BJ (cell line): ENCODE results near the gene MAP1LC3B2. TPM values are rescaled to one million over a fixed set of nuclear protein-coding genes. Genes with fewer than 3 reads are reported as not detected.

Source experiments
- CTCF ChIA-PET: fragments of 350-600 bp; formaldehyde crosslinking; extraction: SDS; loops from one replicate; lab custom pipeline; 2021; ENCODE audit warnings: antibody characterized with exemption, inconsistent platforms; lab: Yijun Ruan, JAX
- POLR2A ChIA-PET: fragments of 300-600 bp; sonication (Branson Sonifier 250); formaldehyde crosslinking; extraction: SDS; loops from one replicate; lab custom pipeline; 2021; ENCODE audit warnings: antibody characterized with exemption; lab: Charles Lee
- DNase-seq: peaks from one replicate; pipeline ENCODE4 v3.0.0-alpha.2; 2011; ENCODE audit warnings: low read depth
- H3K27me3 ChIP-seq: 2 replicates; pipeline ENCODE4 v1.6.0; 2011; ENCODE audit warnings: low read length; ENCODE audit not compliant: control insufficient read depth, insufficient read depth
- H3K36me3 ChIP-seq: 2 replicates; pipeline ENCODE4 v1.5.1; 2011; ENCODE audit warnings: low read length; ENCODE audit not compliant: control insufficient read depth, insufficient read depth
- H3K4me3 ChIP-seq: 2 replicates; pipeline ENCODE4 v1.5.1; 2011; ENCODE audit warnings: low read depth, mild to moderate bottlenecking, control low read depth, low read length
- CTCF ChIP-seq: IDR thresholded peaks from 2 replicates; pipeline ENCODE4 v1.5.1; 2011; ENCODE audit warnings: low read depth, mild to moderate bottlenecking, control low read depth, inconsistent platforms, low read length, moderate library complexity; ENCODE audit not compliant: insufficient read depth
- polyA plus RNA-seq: library from polyadenylated mRNA; depleted of rRNA; stranded (reverse); fragments of >200 nt; gene quantifications from 2 replicates; pipeline ENCODE4 v1.2.3, GENCODE V29; 2011

MAP1LC3B2 gene
- polyA plus RNA-seq, 1 experiment, result 1.6 TPM

- CTCF ChIA-PET, result no interaction called here
- no peaks in the 10 kb centered on the region for H3K36me3 ChIP-seq
- DNase-seq, result no peak
- POLR2A ChIA-PET, result no interaction called here
- H3K27me3 ChIP-seq, result no peaks in the 10 kb centered on the region; the same call in 1 of the 2 replicates
- no peak for TF ChIP-seq CTCF
- H3K4me3 ChIP-seq, result no peak overlapping the region
These were observed 7.0 kb upstream of the MAP1LC3B2 start for GRCh38 chr12:116551952-116552772.

- TF ChIP-seq CTCF, result no peak
- POLR2A ChIA-PET, result no interaction called here
- no peak for DNase-seq
- Histone ChIP-seq H3K4me3 (no peak overlapping the region), H3K27me3 (no peaks in the 10 kb centered on the region; the same call in 1 of the 2 replicates), H3K36me3 (no peaks in the 10 kb centered on the region)
- CTCF ChIA-PET, result no interaction called here
These were observed 6.3 kb upstream of the MAP1LC3B2 start for GRCh38 chr12:116552773-116553373.

- Histone ChIP-seq H3K4me3 (no peak overlapping the region), H3K27me3 (no peaks in the 10 kb centered on the region; the same call in 1 of the 2 replicates), H3K36me3 (no peaks in the 10 kb centered on the region)
- no peak for TF ChIP-seq CTCF
- DNase-seq, result no peak
- ChIA-PET POLR2A (no interaction called here), CTCF (no interaction called here)
These were observed 2.7 kb upstream of the MAP1LC3B2 start for GRCh38 chr12:116556356-116556952.

GRCh38 chr12:116556964-116557698 lies 2.0 kb upstream of the MAP1LC3B2 start:
- ChIA-PET POLR2A (no interaction called here), CTCF (no interaction called here)
- H3K36me3 ChIP-seq, result no peaks in the 10 kb centered on the region
- H3K27me3 ChIP-seq, result no peaks in the 10 kb centered on the region; the same call in 1 of the 2 replicates
- no peak for TF ChIP-seq CTCF
- no peak for DNase-seq
- no peak overlapping the region for H3K4me3 ChIP-seq
